Measurements from ENCODE around the gene AKAP6.

AKAP6 gene

DNA sequence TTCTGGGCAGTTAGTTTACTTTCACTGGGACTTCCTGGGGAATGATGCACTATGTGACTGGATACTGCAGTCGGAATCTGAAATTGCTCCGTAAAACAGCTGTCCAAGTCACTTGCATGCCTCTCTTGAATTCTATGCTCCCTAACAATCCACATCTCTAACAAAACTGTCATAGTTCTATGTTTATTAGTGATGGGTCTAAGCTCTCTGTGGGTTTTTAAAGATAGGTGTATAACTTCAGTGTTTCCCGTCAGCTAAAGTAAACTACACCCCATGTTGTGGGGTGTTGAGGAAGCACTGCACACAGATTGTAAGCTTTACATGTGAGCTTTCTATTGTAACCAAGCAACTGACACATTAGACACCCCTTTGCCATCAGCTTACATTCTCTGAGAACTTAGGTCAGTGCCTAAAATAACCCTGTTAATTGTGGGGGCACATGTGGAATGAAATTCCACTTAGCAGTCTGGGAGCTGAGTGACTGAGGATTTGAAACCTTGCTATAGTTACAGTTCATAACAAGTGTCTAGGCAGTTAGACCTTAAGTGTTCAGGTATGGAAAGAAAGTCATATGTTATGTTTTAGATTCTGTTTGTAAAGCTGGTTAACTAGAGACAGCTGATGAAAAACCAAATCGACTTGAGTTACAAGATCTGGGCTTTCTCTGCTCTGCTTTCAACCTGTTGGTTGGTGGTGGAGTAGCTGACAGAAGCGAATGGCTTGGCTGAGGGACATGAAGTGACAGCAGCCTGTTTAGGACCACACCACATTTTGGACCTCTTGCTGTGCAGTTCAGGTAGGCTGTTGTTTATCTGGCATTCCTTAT lies 165.7 kb downstream of the AKAP6 start:
- no peak for DNase-seq

DNA sequence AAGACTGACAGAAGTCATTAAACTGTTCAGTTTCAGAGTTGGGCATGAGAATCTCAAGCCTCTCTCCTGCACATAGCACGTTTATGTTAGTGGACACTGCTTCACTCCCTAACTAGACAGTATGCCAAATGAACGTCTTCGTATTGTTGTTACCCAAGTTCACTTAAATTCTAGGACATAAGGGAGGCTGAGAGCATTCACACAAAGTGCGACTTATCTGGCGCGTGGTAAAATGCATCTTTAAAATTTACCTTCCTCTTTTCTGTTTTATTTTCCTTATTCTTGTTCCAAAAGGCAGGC lies 166.3 kb downstream of the AKAP6 start:
- DNase-seq: no peak

DNA sequence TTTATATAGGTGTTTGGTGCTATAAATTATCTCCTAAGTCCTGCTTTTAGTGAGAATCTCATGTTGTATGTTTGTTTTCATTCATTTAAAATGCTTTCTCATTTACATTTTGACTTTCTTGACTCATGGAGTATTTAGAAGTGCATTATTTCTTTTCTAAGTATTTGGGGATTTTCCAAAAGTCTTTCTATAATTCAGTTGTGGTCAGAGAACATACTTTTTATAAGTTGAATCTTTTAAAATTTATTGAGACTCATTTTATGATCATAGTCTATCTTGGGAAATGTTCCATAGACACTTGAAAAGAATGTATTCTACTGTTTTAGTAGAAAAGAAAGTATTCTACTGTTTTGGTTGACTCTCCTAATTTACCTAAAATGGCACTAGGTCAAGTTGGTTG lies 168.2 kb downstream of the AKAP6 start:
- DNase-seq: no peak

DNA sequence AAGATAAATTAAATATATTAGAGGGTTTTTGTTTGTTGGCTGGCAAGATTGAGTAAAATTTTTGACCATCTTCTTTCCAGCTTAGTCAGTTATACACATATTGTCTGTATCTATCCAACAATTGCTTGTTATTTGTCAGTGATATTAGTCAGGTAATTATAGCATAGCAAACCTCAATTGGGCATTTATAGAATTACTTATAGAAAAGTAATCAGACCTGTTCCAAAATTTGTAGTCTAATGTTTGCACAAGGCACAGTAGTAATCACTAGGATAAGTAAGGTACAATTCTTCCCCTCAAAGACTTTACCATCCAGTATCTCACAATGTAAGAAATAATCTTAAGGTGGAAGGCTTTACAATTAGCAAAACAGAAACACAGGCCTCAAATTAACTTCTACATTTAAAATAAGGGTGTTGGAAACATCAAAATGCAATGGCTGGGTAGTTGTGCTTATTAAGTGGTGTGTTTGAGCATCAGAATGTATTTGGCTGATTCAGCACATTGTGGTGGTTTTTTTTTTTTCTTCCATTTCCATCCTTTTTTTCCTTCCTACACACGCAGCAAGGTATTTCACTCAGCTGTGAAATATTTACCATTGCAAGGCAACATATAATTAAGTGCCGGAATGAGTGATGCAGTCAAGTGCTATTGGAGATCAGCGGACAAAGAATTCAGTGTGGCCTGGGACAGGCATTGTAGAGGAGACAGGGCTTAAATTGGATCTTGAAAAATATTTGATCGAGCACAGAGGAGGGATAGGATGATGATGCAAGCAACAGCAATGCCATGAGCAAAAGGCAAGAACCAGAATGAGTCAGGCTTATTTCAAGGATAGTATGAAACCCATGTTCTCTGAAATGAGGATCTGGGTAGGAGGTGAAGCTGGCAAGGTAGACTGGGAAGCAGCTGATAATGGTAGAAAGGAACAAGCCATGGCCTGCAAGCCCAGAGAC lies 178.2 kb downstream of the AKAP6 start:
- no peak for DNase-seq

DNA sequence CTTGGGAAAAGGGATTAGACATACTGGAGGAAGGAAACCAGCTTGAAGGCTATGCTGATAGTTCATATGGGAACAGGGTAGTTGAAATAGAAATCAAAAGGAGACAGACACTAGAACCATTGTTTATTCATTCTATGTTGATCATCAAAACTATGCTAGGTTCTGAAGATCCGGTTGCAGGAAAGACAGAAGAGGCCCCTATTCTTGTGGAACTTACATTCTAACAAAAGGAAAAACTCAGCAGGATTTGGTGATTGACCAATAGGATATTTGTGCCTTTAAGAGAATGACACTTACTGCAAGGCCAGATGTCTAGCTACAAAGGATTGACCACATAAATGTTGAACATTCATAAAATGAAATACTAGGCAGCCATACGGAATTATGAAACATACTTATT lies 179.2 kb downstream of the AKAP6 start:
- DNase-seq: no peak

DNA sequence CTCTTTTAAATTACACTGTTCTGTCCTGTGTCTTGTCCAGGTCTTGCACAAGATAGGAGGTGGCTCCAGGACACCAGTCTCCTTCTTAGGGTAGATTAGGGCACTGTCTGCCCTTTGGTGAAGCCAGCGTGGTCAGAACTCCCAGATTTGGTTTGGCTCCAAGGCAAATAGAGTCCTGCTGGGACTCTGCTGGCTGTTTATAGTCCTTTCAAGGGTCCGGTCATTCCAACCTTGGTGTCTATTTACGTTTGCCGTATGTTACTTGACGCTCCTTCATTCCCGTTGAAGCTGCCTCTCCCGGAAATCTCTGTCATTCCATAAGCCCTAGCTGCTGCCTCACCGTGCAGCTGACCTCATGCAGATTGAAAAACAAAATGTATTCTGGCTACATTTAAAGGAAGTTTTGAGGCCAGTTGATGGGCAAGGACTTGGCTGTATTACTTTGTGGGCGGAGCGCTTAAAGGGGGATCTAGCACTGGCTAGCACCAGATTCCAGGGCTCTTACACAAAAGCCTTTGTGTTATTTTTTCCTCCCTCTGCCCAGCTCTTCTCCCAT lies 180.6 kb downstream of the AKAP6 start:
- DNase-seq: no peak

DNA sequence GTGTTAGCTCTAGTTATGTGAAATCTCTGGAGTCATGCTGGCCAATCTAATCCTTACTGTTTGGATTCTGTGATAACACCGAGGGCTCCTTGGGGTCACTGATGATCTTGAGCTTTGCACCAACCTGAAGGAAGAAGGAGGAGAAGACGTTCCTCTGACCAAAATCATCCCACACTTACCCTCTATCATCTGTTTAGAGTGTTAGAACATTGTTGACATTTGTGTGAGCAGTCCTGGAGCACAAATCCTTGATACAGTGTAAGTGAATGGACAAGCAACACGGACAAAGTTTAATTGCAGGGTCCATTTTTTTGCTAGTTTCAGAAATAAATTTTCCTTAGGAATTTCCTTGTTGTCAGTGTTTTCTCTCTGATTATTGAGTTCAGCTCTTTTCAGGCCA lies 181.7 kb downstream of the AKAP6 start:
- DNase-seq: no peak

DNA sequence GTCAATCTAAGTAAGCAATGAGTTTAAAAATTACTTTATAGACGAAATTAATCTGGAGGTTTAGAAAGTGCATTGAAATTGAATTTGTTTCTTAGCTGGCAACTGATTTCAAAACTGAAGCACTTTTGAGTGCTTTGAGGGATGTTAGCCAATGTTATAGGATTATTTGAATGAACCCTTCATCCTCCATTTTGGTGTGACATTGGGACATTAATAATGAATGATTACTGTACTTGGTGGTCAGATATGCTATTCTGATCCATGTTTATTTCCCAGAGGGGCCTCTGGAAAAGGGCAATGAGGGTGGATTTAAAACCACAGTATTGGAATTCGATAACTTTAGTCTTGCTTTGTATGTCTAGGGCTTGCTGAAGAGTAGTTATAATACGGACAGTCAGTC lies 183.2 kb downstream of the AKAP6 start:
- no peak for DNase-seq

DNA sequence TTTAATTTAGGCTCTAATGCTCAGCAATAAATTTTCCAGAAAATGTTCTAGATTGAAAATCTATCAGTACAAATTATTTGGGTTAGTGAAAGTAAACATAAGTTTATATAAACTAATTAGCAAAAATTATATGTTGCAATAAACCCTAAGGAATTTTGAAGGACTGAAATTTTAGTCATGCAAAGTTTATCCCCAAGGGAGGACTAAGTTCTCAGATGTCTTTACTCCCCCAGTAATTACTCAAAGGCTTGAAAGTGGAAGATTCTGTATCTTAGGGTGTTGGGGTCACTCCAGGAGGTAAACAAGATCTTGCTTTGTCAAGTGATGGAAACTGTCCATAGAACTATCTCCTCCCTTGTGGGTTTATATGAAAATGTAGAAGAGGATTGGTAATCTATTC lies 183.7 kb downstream of the AKAP6 start:
- DNase-seq: no peak

DNA sequence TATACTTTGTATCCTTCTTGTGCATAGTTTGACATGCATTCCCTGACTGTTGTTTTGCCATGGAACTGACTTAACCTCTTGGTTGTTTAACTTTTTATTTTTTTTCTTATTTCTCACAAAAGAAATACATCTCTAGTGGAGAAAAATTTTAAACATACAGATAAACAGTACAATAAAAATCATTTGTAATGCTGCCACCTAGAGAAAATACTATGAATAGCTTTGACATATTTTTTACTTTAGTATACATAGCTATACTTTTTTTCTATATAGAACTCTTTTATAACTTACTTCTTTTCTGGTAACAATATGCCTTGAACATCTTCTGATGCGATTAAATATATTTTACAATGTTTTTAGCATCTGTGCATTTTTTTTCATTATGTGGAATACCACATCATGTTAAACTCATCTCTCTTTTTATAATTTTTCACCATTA lies 184.5 kb downstream of the AKAP6 start:
- DNase-seq: peak; percentile 30

DNA sequence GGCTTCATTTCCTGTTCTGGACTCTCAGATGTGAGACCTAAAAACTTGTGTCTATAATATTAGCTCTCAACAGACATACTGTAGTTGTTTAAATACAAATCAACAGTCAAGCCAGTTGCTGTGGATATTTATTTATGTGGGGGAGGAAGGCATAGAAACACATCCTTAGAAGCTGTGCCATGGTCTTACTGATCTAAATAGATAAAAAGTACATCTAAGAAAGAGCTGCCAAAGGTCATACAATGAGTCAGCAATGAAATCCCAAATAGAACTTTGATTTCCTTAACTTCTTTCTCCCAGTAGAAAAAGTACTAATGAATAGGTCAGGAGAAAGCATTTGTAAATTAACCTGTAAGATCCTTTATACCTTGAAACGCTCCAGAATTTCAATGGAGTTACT lies 185.1 kb downstream of the AKAP6 start:
- DNase-seq: no peak

DNA sequence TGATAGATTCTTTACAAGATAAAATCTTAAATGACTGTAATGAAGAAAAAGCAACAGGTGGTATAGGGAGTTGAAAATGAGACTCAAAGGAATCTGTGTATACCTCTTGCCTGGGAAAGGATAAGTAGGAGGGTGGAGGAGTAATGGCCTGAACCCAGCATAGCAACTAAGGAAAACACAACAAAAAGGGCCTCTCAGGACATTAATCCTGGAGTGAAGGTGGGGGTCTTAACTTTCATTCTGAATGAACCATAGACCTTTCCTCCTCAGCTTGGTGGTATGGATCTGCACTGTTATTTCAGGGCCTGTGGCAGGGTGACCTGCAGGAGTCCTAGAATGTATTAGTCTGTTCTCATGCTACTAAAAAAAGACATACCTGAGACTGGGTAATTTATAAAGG lies 185.6 kb downstream of the AKAP6 start:
- DNase-seq: no peak

DNA sequence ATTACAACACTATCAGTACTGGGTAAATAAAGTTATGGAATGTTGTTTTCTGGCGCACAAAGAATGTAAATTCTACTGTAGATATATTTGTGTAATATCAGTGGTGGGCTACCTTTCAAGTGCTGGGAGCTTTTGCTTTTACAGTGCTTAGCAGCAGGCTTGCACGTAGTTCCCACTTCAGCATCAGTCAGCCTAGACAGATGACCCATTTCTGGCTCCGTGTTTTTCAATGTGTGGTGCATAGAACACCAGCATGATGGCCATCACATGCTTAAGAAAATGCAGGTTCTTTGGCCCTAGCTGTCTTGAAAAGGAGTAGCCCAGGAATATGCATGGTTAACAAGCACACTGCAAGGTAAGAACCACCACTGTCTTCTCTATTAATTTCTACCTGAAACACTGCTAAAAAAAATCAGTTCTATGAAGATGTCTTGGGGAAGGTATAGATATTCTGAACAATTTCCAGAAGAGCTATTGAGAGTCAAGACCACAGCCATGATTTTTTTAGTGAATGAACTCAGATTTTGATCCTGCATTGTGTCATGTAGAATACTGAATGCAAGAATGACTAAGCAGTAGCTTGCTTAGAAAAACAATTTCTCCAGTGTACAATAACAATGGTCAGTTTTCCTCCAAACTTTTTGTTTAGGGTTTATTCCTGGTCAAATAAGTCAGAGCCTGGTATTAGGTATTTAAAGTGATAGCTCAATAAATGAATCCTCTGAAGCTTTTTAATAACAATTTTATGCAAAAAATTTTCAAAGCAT lies 195.7 kb downstream of the AKAP6 start:
- no peak for DNase-seq

DNA sequence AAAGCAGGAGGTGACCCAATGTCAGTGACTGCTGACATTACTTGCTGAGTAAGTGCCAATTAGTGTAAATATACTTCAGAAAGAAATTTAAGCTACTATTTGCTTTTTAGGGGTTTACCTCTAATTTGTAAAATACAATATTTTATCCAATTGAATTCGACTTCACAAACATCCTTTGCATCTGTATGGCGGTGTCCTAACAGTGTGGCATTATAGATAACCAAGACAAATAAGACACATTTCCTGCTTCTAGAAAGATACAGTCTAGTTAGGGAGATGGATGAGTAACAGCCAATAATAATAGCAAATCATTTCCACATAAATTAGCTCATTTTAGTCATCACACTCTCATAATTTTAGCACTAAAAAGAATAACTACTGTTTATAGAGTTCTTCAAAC lies 196.5 kb downstream of the AKAP6 start:
- DNase-seq: no peak

DNA sequence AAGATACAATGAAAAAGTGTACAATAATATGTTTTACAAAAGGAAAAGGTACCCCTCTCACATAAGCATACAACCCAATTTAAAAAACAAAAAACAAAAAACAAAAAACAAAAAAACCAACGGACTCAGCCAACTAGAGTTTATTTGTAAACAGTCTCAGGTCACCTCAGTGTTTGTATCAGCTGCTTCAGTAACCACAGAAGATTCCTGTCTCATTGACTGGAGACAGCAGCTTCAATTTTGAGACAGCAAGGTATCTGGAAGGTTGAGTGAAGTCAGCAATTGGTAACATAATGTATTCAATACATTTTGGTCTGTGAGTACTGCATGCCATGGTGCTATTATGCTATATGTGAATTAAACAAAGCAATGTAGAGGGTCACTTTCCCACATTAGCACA lies 201.7 kb downstream of the AKAP6 start:
- DNase-seq: no peak

DNA sequence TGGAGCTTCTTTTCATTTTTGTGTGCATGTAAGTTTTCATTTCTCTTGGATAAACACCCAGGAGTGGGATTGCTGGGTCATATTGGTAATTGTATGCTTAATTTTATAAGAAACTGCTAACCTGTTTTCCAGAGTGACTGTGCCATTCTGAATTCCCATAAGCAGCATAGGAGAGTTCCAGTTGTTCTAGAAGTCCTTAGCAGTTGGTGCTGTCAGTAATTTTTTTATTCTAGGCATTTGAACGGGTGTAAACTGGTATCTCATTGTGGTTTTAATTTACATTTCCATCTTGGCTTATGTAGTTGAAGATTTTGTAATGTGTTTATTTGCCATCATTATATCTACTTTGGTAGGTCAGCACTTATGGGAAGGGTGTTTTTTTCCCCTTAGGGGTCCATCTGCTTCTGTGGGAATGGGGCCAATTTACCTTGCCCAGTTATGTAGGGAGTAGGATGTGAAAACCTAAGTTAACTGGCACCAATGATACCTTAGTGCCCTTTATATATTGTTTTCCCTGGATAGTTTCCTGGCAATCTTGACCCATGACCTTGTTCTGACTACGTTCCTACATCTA lies 202.9 kb downstream of the AKAP6 start:
- DNase-seq: peak; percentile 66

DNA sequence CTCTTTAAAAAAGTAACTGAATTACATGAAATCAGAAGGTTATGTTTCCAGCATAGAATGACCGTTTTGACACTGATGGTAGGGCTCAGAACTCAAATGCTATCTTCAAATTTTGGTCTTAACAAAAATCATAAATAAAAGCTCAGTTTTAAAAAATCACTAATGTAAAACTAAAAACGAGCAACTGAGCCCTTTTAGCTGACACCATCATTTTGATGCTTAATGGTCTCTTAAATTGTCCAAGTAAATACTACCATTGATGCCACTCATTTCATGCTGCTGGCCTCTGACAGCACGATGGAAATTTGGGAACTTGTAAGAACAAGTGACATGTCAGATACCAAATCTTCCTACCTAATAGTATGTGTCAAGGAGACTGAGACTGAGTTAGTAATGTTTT lies 205.0 kb downstream of the AKAP6 start:
- DNase-seq: no peak

DNA sequence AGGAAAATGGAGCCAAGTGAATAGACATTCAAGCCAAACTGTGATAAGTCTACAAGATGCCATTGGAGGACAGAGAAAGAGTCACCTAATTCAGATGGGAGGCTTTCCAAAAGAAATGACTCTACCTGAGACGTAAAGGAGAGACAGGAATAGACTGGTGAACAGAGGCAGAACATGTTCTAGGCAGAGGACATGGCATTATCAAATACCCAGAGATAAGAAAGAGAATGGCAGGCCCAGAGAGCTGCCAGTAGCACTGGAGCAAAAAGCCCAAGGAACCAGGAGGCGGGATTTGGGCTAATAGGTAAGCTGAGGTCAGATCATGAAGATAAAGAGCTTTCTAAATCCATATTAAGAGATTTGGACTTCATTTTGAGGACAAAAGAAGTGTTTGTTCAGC lies 207.1 kb downstream of the AKAP6 start:
- no peak for DNase-seq

DNA sequence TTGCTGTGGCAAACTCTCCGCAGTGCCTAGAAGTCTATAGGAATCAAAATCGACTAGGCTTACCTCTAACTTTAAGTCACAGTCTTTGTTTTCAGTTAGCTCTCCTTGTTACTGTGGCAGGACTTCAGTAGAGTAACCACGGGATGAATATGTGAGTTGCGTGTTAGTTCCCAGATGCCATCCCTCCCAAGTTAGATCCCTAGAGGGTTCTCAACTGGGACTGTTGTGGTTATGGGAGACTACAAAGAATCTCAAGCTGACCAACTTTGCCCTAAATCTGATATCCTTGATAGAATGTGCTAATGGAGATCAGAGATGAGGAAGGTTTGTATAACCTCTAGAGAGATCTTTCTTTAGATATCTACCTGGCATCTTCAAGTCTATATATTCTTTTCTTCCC lies 208.1 kb downstream of the AKAP6 start:
- no peak for DNase-seq

DNA sequence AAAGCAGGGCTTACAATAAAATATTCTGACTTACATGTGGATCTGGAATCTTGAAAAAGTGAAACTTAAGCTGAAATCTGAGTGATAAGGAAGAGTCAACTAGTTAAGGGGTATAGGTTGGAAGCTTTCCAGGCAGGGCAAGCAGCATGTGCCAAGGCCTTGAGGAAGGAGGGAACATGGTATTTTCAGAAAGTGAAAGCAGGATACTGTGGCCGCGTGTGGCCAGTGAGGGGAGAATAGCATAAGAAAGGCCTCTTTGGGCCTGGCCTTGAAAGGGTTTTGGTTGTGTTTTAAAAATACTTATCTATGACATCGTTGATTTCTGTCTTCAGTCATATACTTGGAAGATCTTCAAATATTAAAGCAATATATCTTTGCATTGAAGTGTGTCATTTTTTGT lies 213.4 kb downstream of the AKAP6 start:
- no peak for DNase-seq

DNA sequence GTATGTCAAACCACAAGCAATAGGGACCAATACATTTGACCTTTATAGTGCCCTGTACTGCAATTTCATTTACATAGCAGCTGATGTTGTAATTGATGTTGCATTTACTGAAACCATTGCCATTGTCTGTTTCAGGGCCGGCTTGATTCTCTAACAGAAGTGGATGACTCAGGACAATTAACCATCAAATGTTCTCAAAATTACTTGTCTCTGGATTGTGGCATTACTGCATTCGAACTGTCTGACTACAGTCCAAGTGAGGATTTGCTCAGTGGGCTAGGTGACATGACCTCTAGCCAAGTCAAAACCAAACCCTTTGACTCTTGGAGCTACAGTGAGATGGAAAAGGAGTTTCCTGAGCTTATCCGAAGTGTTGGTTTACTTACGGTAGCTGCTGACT lies 216.0 kb downstream of the AKAP6 start:
- no peak for DNase-seq

DNA sequence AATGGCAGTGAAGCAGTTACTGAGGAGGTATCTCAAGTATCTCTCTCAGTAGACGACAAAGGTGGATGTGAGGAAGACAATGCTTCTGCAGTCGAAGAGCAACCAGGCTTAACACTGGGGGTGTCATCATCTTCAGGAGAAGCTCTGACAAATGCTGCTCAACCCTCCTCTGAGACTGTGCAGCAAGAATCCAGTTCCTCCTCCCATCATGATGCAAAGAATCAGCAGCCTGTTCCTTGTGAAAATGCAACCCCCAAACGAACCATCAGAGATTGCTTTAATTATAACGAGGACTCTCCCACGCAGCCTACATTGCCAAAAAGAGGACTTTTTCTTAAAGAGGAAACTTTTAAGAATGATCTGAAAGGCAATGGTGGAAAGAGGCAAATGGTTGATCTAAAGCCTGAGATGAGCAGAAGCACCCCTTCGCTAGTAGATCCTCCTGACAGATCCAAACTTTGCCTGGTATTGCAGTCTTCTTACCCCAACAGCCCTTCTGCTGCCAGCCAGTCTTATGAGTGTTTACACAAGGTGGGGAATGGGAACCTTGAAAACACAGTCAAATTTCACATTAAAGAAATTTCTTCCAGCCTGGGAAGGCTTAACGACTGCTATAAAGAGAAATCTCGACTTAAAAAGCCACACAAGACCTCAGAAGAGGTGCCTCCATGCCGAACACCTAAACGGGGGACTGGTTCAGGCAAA lies 216.6 kb downstream of the AKAP6 start:
- no peak for DNase-seq
